ENCODE measurements around the gene DGCR8. TPM values are rescaled to one million over a fixed set of nuclear protein-coding genes. Genes with fewer than 3 reads are reported as not detected.

The DGCR8 gene
- total RNA-seq, 1 donor from 2014 or later: 42.2 TPM

DNA sequence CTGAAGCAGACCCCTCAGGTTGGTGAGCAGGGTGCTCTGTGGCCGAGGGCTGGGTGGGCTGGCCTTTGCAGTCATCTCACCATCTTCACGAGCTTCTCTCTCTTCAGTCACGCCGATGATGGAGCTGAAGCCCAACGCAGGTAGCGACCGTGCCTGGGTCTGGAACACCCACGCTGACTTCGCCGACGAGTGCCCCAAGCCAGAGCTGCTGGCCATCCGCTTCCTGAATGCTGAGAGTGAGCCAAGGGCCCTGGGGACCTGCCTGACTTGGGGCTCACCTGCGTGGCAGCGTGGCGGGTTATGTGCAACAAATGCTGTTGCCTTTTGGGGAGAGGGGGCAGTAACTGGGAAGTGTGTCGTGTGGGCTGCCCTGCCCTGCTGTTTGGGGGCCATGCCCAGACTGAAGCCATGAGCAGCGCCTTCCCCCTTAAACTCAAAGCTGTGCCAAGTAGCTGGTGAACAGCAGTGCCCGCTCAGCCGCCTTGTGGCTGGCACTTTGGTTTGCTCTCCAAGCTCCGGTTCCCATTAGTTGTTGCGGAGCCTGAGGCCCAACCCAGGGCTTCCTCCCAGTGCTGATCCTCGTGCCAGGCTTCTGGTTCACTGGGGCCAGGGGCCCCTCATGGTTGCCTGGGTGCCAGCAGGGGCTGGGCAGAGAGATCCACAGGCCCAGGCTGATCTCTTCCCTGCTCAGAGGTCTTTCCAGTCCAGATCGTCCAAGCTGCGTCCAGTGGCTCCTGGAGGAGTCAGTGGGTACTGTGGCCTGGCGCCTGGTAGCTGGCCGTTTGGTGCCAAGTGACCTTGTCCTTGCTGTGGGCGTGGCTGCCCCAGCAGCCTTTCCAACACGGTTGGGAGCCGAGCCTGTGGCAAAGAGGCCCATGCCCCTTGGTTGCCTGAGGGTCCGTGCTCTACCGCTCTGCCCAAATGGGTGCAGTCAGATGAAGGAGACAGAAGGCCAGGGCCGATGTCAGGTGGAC is 45.4 kb downstream of the DGCR8 start:
- no peak for DNase-seq

GRCh38 chr22:20126284-20127029 is 46.4 kb downstream of the DGCR8 start:
- DNase-seq: no peak

- no peak for DNase-seq
Observed at GRCh38 chr22:20127318-20127868, 47.4 kb downstream of the DGCR8 start.

- DNase-seq: no peak
Observed at GRCh38 chr22:20127869-20128618, 48.0 kb downstream of the DGCR8 start.

DNA sequence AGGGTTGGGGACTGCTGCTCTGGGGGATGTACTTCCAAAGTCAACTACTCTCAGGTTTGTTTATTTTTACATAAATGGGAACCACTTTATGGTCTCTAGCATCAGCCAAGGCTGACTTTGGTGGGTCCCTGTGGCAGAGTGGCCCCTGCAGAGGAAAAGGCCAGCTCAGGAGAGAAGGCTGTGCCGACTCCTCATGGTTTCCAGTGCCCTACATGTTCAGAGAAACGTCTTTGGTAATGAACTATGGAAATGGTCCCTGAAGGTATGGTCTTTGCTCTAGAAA is 48.5 kb downstream of the DGCR8 start:
- no peak for DNase-seq

GRCh38 chr22:20128902-20129746 is 49.1 kb downstream of the DGCR8 start:
- DNase-seq: no peak

- no peak for DNase-seq
Observed at GRCh38 chr22:20129747-20130014, 49.6 kb downstream of the DGCR8 start.

DNA sequence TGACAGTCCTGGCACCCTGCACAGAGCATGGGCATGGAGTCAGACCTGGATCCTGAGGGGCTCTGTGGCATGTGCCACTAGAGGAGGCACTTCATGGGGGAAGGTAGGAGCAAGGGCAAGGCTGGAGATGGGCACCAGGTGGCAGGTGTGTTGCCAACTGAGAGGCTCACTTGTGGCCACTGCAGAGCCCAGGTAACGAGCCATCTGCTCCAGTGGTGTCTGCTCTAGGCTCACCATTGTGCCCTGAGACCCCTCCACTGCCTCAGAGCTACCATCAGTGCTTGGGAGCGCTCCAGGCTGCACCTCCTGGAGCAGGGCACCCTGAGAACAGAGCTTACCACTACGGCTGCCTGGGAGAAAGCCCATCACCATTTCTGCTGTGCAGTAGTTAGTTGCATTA is 50.3 kb downstream of the DGCR8 start:
- DNase-seq: no peak

GRCh38 chr22:20130731-20131596 is 50.9 kb downstream of the DGCR8 start:
- peak; percentile 91 for DNase-seq

DNA sequence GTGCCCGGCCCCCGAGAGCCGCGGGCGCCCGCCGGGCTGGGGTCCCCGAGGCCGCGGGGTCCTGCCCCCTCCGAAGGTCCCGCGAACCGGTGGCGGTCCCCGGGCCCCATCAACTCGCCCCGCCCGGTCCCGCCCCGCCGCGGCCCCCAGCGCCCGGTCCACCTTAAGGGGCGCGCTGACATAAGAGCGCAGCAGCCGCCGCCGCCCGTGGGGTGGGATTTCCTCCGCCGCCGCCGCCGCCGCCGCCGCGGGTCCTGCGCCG is 51.5 kb downstream of the DGCR8 start, which contains the start of gene ZDHHC8:
Gene ZDHHC8, plus strand, starts transcription at position 208 of the 262 bp plus-strand sequence. CDS start 144 bp downstream, outside the sequence.
- peak; percentile 62 for DNase-seq

- DNase-seq: no peak
Observed at GRCh38 chr22:20131859-20132685, 52.0 kb downstream of the DGCR8 start.

- DNase-seq: no peak
Observed at GRCh38 chr22:20132686-20133246, 52.7 kb downstream of the DGCR8 start.

GRCh38 chr22:20133930-20134549 is 54.0 kb downstream of the DGCR8 start:
- DNase-seq: no peak

GRCh38 chr22:20135265-20135664 is 55.2 kb downstream of the DGCR8 start:
- no peak for DNase-seq

DNA sequence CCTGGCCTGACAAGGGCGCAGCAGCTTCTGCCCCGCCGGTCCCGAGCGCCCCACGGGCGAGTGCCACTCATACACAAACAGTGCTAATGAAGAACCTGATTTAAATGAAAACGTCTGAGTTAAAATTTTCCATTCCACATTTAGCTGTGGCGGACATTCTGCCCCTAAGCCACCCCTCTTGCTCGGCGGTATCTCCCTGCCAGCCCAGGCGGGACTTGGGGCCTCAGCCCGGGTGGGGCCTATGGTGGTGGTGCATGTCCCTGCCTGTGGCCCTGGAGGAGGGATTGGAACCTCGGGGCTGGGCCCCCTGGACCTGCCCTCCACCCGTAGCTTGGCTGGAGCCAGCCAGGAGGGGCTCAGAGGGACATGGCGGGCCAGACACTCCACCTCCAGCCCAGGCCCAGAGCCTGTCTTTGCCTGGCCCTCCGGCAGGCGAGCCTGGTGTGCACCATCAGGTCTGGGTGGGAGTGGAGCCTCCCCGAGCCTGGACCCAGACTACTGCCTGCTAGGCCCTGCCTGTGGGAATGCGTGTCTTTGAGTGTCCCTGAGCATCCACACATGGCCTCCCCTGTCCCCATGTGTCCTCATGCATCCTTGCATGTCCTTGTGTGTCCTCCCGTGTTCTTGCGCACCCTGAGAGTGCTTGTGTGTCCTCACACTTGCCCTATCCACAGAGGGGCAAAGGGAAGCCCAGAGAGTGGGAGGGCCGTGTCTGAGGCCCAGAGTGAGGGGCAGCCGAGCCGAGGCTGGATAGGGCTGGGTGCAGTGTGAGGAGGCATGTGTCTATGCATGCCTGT is 56.0 kb downstream of the DGCR8 start:
- DNase-seq: no peak

GRCh38 chr22:20136603-20136873 is 56.5 kb downstream of the DGCR8 start:
- no peak for DNase-seq

DNA sequence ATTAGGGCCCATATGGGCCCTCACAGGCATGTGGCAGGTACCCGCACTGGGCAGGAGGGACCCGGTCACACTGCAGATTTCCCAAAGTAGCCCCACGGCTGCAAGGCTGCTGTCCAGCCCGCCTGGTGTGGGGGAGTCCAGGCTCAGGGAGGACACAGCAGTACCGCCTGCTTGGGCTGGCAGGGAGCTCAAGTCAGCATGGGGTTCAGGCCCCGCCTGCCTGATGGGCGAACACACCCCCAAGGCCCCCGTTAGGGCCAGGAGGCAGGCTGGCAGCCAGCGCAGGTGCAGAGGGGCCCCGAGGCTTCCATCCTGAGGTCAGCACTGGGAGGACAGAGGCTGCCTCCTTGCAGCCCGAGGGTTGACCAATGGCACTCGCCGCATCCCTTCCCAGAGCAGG is 57.1 kb downstream of the DGCR8 start:
- DNase-seq: no peak

DNA sequence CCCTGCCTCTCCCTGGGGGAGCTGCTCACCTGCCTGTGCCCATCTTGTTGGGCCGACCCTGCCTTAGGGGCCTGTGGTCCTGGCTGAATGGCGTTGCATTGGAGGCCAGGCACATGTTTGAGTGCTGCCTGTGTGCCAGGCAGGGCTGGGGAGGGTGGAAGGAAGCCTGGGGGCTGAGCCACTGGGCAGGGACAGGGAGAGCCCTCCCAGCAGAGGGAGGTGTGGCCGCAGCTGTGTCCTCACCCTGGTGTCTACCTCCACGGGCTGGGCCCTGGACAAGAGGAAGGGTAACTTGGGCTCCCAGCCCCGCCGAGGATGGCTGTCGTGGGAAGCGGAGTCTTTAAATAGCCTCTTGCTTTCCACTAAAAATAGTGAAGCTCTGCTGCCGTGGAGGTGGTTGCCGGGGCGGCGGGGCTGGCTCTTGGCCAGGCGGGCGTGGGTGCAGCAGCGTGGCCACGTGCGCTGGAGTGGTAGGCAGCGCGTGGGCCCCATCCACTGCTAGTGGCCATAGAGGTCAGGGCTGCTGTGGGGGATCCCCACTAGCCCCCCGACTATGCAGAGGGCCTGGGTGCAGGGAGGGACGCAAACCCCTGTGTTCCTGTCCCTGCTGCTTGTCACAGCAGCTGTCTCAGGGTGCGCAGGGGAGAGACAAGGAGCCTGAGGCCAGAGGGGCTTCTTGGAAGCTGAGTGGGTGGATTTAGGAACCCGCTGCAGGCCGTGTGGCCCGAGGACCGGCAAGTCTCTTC is 57.8 kb downstream of the DGCR8 start:
- DNase-seq: peak; percentile 66

Measured in tongue (tissue), 2 donors.